Subcutaneous adipose tissue (tissue), 4 donors: ENCODE data around the gene LMF1. TPM values are rescaled to one million over a fixed set of nuclear protein-coding genes. Genes with fewer than 3 reads are reported as not detected.

Source experiments
- CTCF ChIP-seq: fragments of 450-650 bp; IDR thresholded peaks from one replicate; pipeline ENCODE4 v1.5.1; 2016; ENCODE audit warnings: low read depth, mild to moderate bottlenecking, control low read depth, antibody characterized with exemption, moderate library complexity
- total RNA-seq, 4 donors: library from RNA; depleted of rRNA; stranded (reverse); fragments of >200 nt; gene quantifications; one replicate each; pipeline ENCODE4 v1.1.0, GENCODE V29; 2016

Gene LMF1
- total RNA-seq, 4 donors from 2014 or later = 16.0 to 30.3 (median 24.2) TPM

- no peak for TF ChIP-seq CTCF
These were observed 94.1 kb downstream of the LMF1 start for GRCh38 chr16:876523-877241.

- no peak for TF ChIP-seq CTCF
These were observed 94.8 kb downstream of the LMF1 start for GRCh38 chr16:876041-876335.

- no peak for TF ChIP-seq CTCF
These were observed 95.4 kb downstream of the LMF1 start for GRCh38 chr16:875182-876040.

GRCh38 chr16:874366-875181 lies 96.2 kb downstream of the LMF1 start:
- TF ChIP-seq CTCF = no peak

- no peak for TF ChIP-seq CTCF
These were observed 96.9 kb downstream of the LMF1 start for GRCh38 chr16:873889-874288.

GRCh38 chr16:873243-873661 lies 97.5 kb downstream of the LMF1 start:
- no peak for TF ChIP-seq CTCF
